Neural cell (in vitro differentiated cells): ENCODE results near the gene EYA2. TPM values are rescaled to one million over a fixed set of nuclear protein-coding genes. Genes with fewer than 3 reads are reported as not detected.
"Not testable (repeated sequence)": the region's sequence is repeated elsewhere in the genome, so short reads cannot be mapped to it uniquely, and the experiment has no call there.

Experiments used
- H2AFZ ChIP-seq: fragments of 200-600, 300-800 bp; sonication (generic), shearing (Covaris generic); 2 replicates; pipeline ENCODE4 v1.6.0; 2014; ENCODE audit warnings: low read depth, mild to moderate bottlenecking, antibody characterized with exemption, low read length, moderate library complexity
- H3F3A ChIP-seq: fragments of 200-600 bp; shearing (Covaris generic); 2 replicates; pipeline ENCODE4 v1.6.1; 2016; ENCODE audit warnings: mild to moderate bottlenecking, moderate library complexity, mixed read lengths, antibody characterized with exemption, low read length; ENCODE audit not compliant: insufficient read depth, poor library complexity, severe bottlenecking
- H3K27ac ChIP-seq: fragments of 200-600, 300-800 bp; sonication (generic), shearing (Covaris generic); 2 replicates; pipeline ENCODE4 v1.5.1; 2014; ENCODE audit warnings: mild to moderate bottlenecking, low read length, moderate library complexity
- H3K27me3 ChIP-seq: fragments of 300-800, 200-600 bp; sonication (generic), shearing (Covaris generic); 2 replicates; pipeline ENCODE4 v1.6.0; 2014; ENCODE audit warnings: mild to moderate bottlenecking, low read depth, low read length, moderate library complexity; ENCODE audit not compliant: insufficient read depth
- H3K36me3 ChIP-seq: fragments of 300-800, 200-600 bp; sonication (generic), shearing (Covaris generic); 2 replicates; pipeline ENCODE4 v1.5.1; 2014; ENCODE audit warnings: mild to moderate bottlenecking, antibody characterized with exemption, low read length, moderate library complexity; ENCODE audit not compliant: insufficient read depth
- H3K4me2 ChIP-seq: fragments of 300-800, 200-600 bp; sonication (generic), shearing (Covaris generic); 2 replicates; pipeline ENCODE4 v1.6.0; 2014; ENCODE audit warnings: mild to moderate bottlenecking, low read length
- H3K4me3 ChIP-seq: fragments of 300-800, 200-600 bp; sonication (generic), shearing (Covaris generic); 2 replicates; pipeline ENCODE4 v1.5.1; 2014; ENCODE audit warnings: mild to moderate bottlenecking, low read length, moderate library complexity
- H3K79me2 ChIP-seq: fragments of 200-600 bp; shearing (Covaris generic); replicated peaks from 2 replicates; pipeline ENCODE4 v1.6.0; 2014; ENCODE audit warnings: mild to moderate bottlenecking, low read length, moderate library complexity; ENCODE audit not compliant: insufficient read depth
- H3K9ac ChIP-seq: fragments of 300-800, 200-600 bp; sonication (generic), shearing (Covaris generic); 2 replicates; pipeline ENCODE4 v1.6.1; 2016; ENCODE audit warnings: mild to moderate bottlenecking, low read length, mixed read lengths
- H3K9me2 ChIP-seq: fragments of 200-600 bp; shearing (Covaris generic); 2 replicates; pipeline ENCODE4 v1.6.1; 2016; ENCODE audit warnings: mild to moderate bottlenecking, low read length, mixed read lengths; ENCODE audit not compliant: insufficient read depth
- H3K9me3 ChIP-seq: fragments of 200-600, 300-800 bp; sonication (generic), shearing (Covaris generic); 2 replicates; pipeline ENCODE4 v1.6.1; 2016; ENCODE audit warnings: mild to moderate bottlenecking, mixed run types, low read length, moderate library complexity, mixed read lengths
- H4K20me1 ChIP-seq: fragments of 200-600 bp; shearing (Covaris generic); 2 replicates; pipeline ENCODE4 v1.6.1; 2016; ENCODE audit warnings: mild to moderate bottlenecking, mixed run types; ENCODE audit not compliant: insufficient read depth
- CTCF ChIP-seq: fragments of 450-650 bp; IDR thresholded peaks from 2 replicates; pipeline ENCODE4 v1.5.1; 2014; ENCODE audit warnings: antibody characterized with exemption, mild to moderate bottlenecking, moderate library complexity; ENCODE audit not compliant: poor library complexity, severe bottlenecking
- EP300 ChIP-seq: fragments of 450-650 bp; conservative IDR thresholded peaks from 2 replicates; pipeline ENCODE4 v1.6.1; 2014; ENCODE audit warnings: antibody characterized with exemption, mild to moderate bottlenecking, moderate library complexity; ENCODE audit not compliant: poor library complexity, severe bottlenecking
- EZH2 ChIP-seq: fragments of 200-600, 300-800 bp; shearing (Covaris generic), sonication (generic); IDR thresholded peaks from 2 replicates; pipeline ENCODE4 v1.6.1; 2014; ENCODE audit warnings: antibody characterized with exemption, low read length, borderline replicate concordance, mild to moderate bottlenecking; ENCODE audit not compliant: insufficient read depth, poor library complexity, severe bottlenecking
- MXI1 ChIP-seq: fragments of 450-650 bp; conservative IDR thresholded peaks from 2 replicates; pipeline ENCODE4 v1.6.1; 2014; ENCODE audit warnings: antibody characterized with exemption, mild to moderate bottlenecking; ENCODE audit not compliant: poor library complexity, severe bottlenecking
- POLR2AphosphoS5 ChIP-seq: IDR thresholded peaks from 2 replicates; pipeline ENCODE4 v1.6.1; 2012
- RAD21 ChIP-seq: fragments of 450-650 bp; conservative IDR thresholded peaks from 2 replicates; pipeline ENCODE4 v1.6.1; 2014; ENCODE audit warnings: antibody characterized with exemption, mild to moderate bottlenecking, moderate library complexity
- SMC3 ChIP-seq: fragments of 450-650 bp; conservative IDR thresholded peaks from 2 replicates; pipeline ENCODE4 v1.6.1; 2014; ENCODE audit warnings: antibody characterized with exemption, mild to moderate bottlenecking, moderate library complexity; ENCODE audit not compliant: poor library complexity
- TAF1 ChIP-seq: IDR thresholded peaks from 2 replicates; pipeline ENCODE4 v1.6.1; 2012; ENCODE audit warnings: low read depth
- polyA plus RNA-seq: library from polyadenylated mRNA; depleted of rRNA; stranded (reverse); fragments of >200 nt; gene quantifications from 2 replicates; pipeline ENCODE4 v1.2.3, GENCODE V29; 2014
- TF ChIP-seq, protein P1 (sequence below): IDR thresholded peaks from 2 replicates; pipeline ENCODE4 v1.6.1; 2012; ENCODE audit warnings: borderline replicate concordance

EYA2 gene
- polyA plus RNA-seq, 1 donor from 2014 or later, result 0.88 TPM

DNA sequence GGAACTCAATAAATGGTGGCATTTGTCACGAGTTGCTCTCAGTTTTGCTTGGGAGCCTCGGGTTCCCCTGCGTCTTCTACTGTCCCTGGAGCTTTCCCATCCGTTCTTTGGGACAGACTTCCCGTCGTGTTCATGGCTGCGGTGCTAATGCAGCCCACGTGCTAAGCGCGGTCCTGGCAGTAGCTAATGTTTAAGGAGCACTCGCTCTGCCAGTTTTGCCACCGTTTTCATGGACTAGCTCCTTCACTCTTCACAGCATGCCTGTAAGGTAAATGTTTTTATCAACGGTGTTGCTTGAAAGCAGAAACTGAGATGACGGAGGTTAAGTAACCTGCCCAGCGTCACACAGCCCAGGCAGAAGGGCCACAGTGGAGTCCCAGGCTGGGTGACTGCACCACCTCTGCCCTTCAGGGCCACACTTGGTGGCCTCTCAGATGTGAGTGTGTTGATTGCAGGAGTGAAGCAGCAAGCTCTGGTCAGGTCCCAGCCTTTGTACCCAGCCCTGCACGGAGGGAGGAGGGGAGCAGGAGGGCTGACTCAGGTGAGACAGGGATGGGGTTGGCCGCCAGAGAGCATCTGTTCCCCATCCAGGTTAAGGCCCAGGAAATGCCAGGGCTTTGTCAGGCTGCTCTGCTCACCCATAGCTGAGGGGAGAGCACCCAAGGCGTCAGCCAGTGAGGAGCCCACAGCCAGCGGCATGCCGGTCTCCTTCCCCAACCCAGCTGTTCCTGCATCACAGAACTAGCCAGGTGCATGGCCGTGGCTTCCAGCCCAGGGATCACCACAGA, 280.0 kb downstream of the EYA2 start:
- Histone ChIP-seq H3F3A (no peaks in the 10 kb centered on the region), H3K27ac (no peak overlapping the region), H3K79me2 (no peaks in the 10 kb centered on the region), H3K4me2 (no peak overlapping the region), H3K9ac (no peak overlapping the region), H4K20me1 (no peaks in the 10 kb centered on the region), H3K4me3 (no peak overlapping the region), H3K36me3 (no peaks in the 10 kb centered on the region), H3K9me2 (no peaks in the 10 kb centered on the region), H3K27me3 (no peaks in the 10 kb centered on the region), H3K9me3 (no peaks in the 10 kb centered on the region), H2AFZ (no peak overlapping the region)
- TF ChIP-seq EP300 (no peak), TAF1 (no peak), CTCF (no peak), RAD21 (no peak), MXI1 (no peak)

DNA sequence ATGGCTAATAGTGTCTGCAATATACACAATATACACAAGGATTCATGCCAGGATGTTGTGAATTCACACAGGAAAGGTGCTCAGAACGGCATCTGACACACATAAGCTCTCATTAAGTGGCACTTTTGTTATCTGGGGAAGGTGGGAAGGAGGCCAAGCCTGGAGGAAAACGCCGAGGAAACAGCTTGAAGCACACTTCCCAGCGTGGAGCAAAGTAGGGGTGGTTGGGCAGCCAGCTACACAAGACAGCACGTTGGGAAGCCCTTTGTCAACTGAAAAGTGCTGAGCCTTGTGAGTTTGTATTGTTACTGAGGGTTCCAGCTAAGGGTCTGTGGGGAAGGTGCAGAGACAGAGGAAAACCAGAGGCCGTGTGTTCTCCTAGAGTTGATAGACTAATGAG, 280.9 kb downstream of the EYA2 start:
- Histone ChIP-seq H3K9me2 (no peaks in the 10 kb centered on the region), H3K4me3 (no peak overlapping the region), H3K4me2 (no peak overlapping the region), H3K79me2 (no peaks in the 10 kb centered on the region), H3K36me3 (no peaks in the 10 kb centered on the region), H3K9ac (no peak overlapping the region), H3K9me3 (no peaks in the 10 kb centered on the region), H2AFZ (no peak overlapping the region), H3K27ac (no peak overlapping the region), H4K20me1 (no peaks in the 10 kb centered on the region), H3K27me3 (no peaks in the 10 kb centered on the region), H3F3A (no peaks in the 10 kb centered on the region)
- TF ChIP-seq SMC3 (no peak), RAD21 (no peak), EP300 (no peak), POLR2AphosphoS5 (no peak), TAF1 (no peak), CTCF (no peak), EZH2 (no peak), MXI1 (no peak)
- TF ChIP-seq, protein P1, sequence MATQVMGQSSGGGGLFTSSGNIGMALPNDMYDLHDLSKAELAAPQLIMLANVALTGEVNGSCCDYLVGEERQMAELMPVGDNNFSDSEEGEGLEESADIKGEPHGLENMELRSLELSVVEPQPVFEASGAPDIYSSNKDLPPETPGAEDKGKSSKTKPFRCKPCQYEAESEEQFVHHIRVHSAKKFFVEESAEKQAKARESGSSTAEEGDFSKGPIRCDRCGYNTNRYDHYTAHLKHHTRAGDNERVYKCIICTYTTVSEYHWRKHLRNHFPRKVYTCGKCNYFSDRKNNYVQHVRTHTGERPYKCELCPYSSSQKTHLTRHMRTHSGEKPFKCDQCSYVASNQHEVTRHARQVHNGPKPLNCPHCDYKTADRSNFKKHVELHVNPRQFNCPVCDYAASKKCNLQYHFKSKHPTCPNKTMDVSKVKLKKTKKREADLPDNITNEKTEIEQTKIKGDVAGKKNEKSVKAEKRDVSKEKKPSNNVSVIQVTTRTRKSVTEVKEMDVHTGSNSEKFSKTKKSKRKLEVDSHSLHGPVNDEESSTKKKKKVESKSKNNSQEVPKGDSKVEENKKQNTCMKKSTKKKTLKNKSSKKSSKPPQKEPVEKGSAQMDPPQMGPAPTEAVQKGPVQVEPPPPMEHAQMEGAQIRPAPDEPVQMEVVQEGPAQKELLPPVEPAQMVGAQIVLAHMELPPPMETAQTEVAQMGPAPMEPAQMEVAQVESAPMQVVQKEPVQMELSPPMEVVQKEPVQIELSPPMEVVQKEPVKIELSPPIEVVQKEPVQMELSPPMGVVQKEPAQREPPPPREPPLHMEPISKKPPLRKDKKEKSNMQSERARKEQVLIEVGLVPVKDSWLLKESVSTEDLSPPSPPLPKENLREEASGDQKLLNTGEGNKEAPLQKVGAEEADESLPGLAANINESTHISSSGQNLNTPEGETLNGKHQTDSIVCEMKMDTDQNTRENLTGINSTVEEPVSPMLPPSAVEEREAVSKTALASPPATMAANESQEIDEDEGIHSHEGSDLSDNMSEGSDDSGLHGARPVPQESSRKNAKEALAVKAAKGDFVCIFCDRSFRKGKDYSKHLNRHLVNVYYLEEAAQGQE, result no peak

GRCh38 chr20:47176217-47176616, 281.6 kb downstream of the EYA2 start:
- not testable (repeated sequence) for H3K4me2 ChIP-seq, H2AFZ ChIP-seq, H3K27ac ChIP-seq, H3K9ac ChIP-seq, H4K20me1 ChIP-seq, H3K79me2 ChIP-seq, H3K4me3 ChIP-seq, H3K27me3 ChIP-seq, H3K36me3 ChIP-seq, H3K9me3 ChIP-seq, H3F3A ChIP-seq, H3K9me2 ChIP-seq
